Motor neuron (in vitro differentiated cells): ENCODE results near the gene GSTT2. TPM values are rescaled to one million over a fixed set of nuclear protein-coding genes. Genes with fewer than 3 reads are reported as not detected.
A peak's percentile ranks its signal among the peaks of the same experiment; 100 is the strongest.

ENCODE experiments used
- ATAC-seq, 8 experiments: fragments of 200-7000 bp; cut with Tn5 transposase; replicated peaks in 6 of 8; 2 replicates each; pipeline ENCODE4 v1.8.0; 2021; ENCODE audit warnings: mild to moderate bottlenecking in 8 of 8, moderate library complexity in 8 of 8
- H3K27ac ChIP-seq, 2 donors: fragments of 250-450 bp; sonication (Bioruptor Pico); 2 replicates each; pipeline ENCODE4 v1.9.0; 2021; ENCODE audit warnings: antibody characterized with exemption in 2 of 2, mild to moderate bottlenecking in 2 of 2, moderate library complexity in 1 of 2
- H3K4me1 ChIP-seq, 2 donors: fragments of 250-450 bp; sonication (Bioruptor Pico); replicated peaks in 1 of 2; 2 replicates each; pipeline ENCODE4 v1.6.1; 2021; ENCODE audit warnings: antibody characterized with exemption in 2 of 2, mild to moderate bottlenecking in 2 of 2, moderate library complexity in 1 of 2
- H3K4me3 ChIP-seq, 5 donors: fragments of 250-450 bp; sonication (Bioruptor Pico); 2 replicates each; pipeline ENCODE4 v1.9.0; 2021; ENCODE audit warnings: antibody characterized with exemption in 5 of 5, mild to moderate bottlenecking in 5 of 5, moderate library complexity in 4 of 5
- WGBS, 10 experiments: fragments of 450-650 bp; shearing (Covaris generic); methylation state at CpG; one replicate each; pipeline ENCODE4 v1.0.0; 2022; 5-methylcytosine and 5-hydroxymethylcytosine counted together
- in situ Hi-C, 9 experiments: fragments of 400-800 bp; cut with MboI; loops; one replicate each; pipeline ENCODE4 v1.15.0; 2021; ENCODE audit warnings: low sequenced_read_pairs in 9 of 9, low pct_unique_long_range_greater_than_20kb in 2 of 9; ENCODE audit not compliant: unreplicated experiment in 9 of 9
- total RNA-seq, 8 experiments: library from RNA; unstranded; fragments of 300-600 nt; gene quantifications; 2 replicates each; pipeline versions ENCODE4 v1.2.3 to v1.2.4, GENCODE V29; 2022

GSTT2 gene
- total RNA-seq, 8 experiments from 2014 or later: 4.3 TPM; not detected in 7

DNA sequence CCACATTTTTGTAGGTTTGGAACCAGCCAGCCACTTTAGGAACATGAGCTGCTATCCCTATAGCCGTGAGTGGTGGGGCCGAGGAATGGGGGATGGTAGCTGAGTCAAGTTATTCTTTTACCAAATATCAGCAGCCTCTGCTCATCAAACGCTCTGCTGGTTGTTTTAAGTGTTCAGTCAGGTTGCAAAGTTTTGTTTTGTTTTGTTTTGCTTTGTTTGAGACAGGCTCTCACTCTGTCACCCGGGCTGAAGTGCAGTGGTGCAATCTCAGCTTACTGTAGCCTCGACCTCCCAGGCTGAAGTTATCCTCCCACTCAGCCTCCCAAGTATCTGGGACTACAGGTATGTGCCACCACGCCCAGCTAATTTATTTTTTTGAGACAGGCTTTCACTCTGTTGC lies 45.5 kb downstream of the GSTT2 start:
- no peak overlapping the region for H3K4me3 ChIP-seq
- H3K4me1 ChIP-seq: peaks cover 0 to 3% of the 10 kb centered on the region in 2 donors
- WGBS, 10 experiments: 40 to 100% (median 67%) methylated on average over 1 to 6 of the region's 6 CpGs; no CpG with 5 or more reads in 3 of the 10 experiments
- H3K27ac ChIP-seq: no peak overlapping the region
- in situ Hi-C loops: no loop called here
- no peak for ATAC-seq

DNA sequence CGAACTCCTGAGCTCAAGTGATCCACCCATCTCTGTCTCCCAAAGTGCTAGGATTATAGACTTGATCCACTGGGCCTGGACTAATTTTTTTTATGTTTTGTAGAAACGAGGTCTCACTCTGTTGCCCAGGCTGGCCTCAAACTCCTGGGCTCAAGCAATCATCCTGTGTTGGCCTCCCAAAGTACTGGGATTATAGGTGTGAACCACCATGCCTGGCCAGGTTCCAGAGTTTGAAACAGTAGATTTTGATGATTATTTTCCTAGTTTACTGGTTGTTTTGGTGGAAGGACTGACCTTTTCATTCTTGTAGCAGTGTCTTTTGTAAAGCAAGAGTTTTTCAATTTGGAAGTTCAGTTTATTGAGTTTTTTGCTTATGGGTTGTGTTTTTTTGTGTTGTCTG lies 46.1 kb downstream of the GSTT2 start:
- Histone ChIP-seq H3K4me3 (no peak overlapping the region), H3K27ac (no peak overlapping the region), H3K4me1 (peaks cover 0 to 3% of the 10 kb centered on the region in 2 donors)
- WGBS, 10 experiments: 17 to 100% (median 100%) methylated on average over 1 to 2 of the region's 2 CpGs; no CpG with 5 or more reads in 5 of the 10 experiments
- in situ Hi-C loops: no loop called here
- ATAC-seq: no peak

DNA sequence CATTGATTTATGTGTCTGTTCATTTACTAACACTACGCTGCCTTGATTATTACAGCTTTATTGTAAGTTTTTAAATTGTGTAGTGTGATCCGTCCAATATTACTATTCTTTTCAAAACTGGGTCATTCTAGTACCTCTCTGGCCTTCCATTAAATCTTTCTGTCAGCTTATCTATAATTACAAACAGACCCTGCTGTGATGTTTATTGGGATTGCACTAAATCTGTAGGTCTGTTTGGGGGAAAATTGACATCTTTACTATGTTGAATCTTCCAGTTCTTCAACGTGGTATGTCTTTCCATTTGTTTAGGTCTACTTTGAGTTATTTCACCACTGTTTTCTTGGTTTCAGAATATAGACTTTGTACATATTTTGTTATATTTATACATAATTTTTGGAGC lies 46.8 kb downstream of the GSTT2 start:
- peaks cover 0 to 3% of the 10 kb centered on the region in 2 donors for H3K4me1 ChIP-seq
- no peak overlapping the region for H3K4me3 ChIP-seq
- no peak overlapping the region for H3K27ac ChIP-seq
- WGBS, 10 experiments: 40 to 93% (median 88%) methylated on average over 2 to 3 of the region's 3 CpGs
- ATAC-seq: no peak
- in situ Hi-C loops: no loop called here

DNA sequence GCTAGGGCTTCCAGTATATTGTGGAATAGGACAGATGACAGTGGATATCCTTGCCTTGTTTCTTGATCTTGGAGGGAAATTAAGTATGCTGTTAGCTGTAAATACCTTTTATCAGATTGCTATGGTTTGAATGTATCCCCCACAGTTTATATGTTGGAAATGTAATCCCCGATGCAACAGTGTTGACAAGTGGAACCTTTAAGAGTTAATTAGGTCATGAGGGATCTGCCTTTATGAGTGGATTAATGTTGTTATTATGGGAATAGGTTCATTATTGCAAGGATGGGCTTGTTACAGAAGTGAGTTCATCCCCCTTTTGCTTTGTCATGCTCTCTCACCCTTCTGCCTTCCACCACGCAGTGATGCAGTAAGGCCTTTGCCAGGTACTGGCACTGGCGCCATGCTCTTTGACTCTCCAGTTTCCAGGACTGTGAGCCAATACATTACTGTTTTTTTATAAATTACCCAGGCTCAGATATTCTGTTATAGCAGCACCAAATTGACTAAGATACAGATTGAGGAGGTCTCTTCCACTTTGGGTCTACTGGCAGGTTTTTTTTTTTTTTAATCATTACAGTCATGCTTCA lies 47.5 kb downstream of the GSTT2 start:
- H3K27ac ChIP-seq: no peak overlapping the region
- H3K4me1 ChIP-seq: peaks cover 0 to 3% of the 10 kb centered on the region in 2 donors
- peak in 2 of 8 experiments; percentile 44 to 53 for ATAC-seq
- H3K4me3 ChIP-seq: no peak overlapping the region
- in situ Hi-C loops: no loop called here
- WGBS, 10 experiments: 60 to 100% (median 100%) methylated on average over 1 to 3 of the region's 3 CpGs; no CpG with 5 or more reads in 1 of the 10 experiments

DNA sequence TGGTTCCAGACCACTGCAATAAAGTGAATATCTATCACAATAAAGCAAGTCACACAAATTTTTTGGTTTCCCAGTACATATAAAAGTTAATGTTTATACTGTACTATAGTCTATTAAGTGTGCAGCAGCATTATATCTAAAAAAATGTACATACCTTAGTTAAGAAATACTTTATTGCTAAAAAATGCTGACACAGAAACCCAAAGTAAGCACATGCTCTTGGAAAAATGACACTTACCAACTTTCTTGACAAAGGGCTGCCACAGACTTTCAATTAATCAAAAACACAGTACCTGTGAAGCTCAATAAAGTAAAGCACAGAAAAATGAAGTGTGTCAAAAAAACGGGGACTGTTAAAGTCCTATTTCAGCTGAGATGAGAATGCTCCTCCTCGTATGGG lies 48.1 kb downstream of the GSTT2 start:
- in situ Hi-C loops: no loop called here
- Histone ChIP-seq H3K4me3 (no peak overlapping the region), H3K4me1 (peaks cover 0 to 3% of the 10 kb centered on the region in 2 donors), H3K27ac (no peak overlapping the region)
- WGBS, 10 experiments: 50 to 93% (median 82%) methylated on average over 1 to 2 of the region's 2 CpGs; no CpG with 5 or more reads in 2 of the 10 experiments
- no peak for ATAC-seq

DNA sequence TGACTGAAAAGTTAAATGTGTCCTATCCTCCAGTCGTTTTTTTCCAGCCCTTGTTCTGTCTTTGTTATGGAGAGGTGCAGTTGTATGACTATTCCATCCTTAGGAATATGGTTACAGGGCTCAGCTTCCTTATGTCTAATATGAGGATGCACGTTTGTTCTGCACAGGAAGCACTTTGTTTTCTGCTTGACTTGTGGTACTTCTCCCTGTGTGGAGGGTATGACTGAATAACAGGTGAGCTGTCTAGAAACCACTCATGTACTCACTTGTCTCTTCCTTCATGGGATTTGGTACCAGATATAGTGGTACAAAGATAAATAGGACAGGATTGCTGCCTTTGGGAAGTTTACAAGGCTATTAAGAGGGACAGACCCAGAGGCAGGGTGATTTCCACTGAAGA lies 48.6 kb downstream of the GSTT2 start:
- Histone ChIP-seq H3K27ac (no peak overlapping the region), H3K4me3 (no peak overlapping the region), H3K4me1 (peaks cover 0 to 3% of the 10 kb centered on the region in 2 donors)
- in situ Hi-C loops: no loop called here
- 46 to 80% (median 54%) methylated on average over 1 to 2 of the region's 2 CpGs; no CpG with 5 or more reads in 4 of the 10 experiments for whole genome bisulfite sequencing, 10 experiments
- ATAC-seq: no peak

DNA sequence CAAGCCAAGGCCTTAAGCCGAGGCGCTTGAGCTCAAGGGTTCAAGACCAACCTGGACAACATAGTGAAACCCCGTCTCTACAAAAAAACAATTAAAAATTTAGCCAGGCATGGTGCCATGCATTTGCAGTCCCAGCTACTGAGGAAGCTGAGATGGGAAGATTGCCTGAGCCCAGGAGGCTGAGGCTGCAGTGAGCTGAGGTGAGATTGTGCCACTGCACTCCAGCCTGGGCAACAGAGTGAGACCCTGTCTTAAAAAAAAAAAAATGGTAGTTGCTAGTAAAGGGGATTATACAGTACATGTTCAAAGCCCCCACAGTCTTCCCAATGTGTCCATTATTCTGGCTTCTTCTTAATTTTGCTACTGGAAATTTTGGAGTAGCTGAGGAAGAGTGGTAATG lies 49.4 kb downstream of the GSTT2 start:
- Histone ChIP-seq H3K27ac (no peak overlapping the region), H3K4me1 (peaks cover 0 to 3% of the 10 kb centered on the region in 2 donors), H3K4me3 (no peak overlapping the region)
- ATAC-seq: no peak
- in situ Hi-C loops: no loop called here
- WGBS, 10 experiments: 92 to 100% (median 100%) methylated on average over 2 to 3 of the region's 3 CpGs; no CpG with 5 or more reads in 6 of the 10 experiments

DNA sequence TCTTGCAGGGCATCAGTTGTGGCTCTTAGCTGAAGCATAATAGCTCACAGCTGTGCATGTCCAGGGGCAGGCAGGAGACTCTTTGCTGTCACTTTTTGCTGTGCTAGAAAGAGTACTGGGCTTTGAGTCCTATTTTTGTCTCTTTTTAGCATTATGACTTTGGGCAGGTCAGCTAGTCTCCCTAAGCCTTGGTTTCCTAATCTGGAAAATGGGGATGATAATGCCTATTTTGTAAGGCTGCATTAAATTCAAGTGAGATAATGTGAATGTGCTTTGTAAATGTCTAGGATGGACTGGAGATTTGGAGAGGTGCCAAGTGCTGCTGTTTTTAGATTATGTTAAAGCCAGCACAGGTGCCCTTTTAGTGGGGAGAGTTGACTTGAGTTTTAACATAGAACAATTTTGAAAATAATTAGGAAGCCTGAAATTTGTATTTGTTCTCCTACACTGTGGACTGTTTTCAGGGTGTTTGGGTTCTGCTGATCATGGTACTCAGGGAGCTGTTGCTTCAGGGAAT lies 50.3 kb downstream of the GSTT2 start:
- no peak for ATAC-seq
- peaks cover 0 to 3% of the 10 kb centered on the region in 2 donors for H3K4me1 ChIP-seq
- no peak overlapping the region for H3K27ac ChIP-seq
- no peak overlapping the region for H3K4me3 ChIP-seq
- in situ Hi-C loops: no loop called here

Other genes starting within 250 kb of the GSTT2 start
- 10 to 100 TPM in 2 of 8 experiments, 1 to 10 TPM in 6; 5.7 to 11.1 (median 7.8) TPM for gene ZNF70, start 229.0 kb upstream of the GSTT2 start, total RNA-seq
- 1 to 10 TPM in 3 of 8 experiments, under 1 TPM in 3, not detected in 2; 0.71 to 1.7 (median 1.1) TPM for gene VPREB3, start 225.7 kb upstream of the GSTT2 start, total RNA-seq
- gene C22orf15, start 217.1 kb upstream of the GSTT2 start, total RNA-seq: 1 to 10 TPM in 6 of 8 experiments, under 1 TPM in 2; 0.15 to 5.1 (median 1.6) TPM
- gene CHCHD10, start 212.2 kb upstream of the GSTT2 start, total RNA-seq: 100 to 1,000 TPM in 2 of 8 experiments, 10 to 100 TPM in 6; 35.7 to 201 (median 54.1) TPM
- 10 to 100 TPM in 3 of 8 experiments, 1 to 10 TPM in 5; 1.4 to 35.0 (median 8.2) TPM for gene MMP11, start 207.3 kb upstream of the GSTT2 start, total RNA-seq
- 100 to 1,000 TPM in 4 of 8 experiments, 10 to 100 TPM in 4; 58.9 to 177 (median 101) TPM for gene SMARCB1, start 193.2 kb upstream of the GSTT2 start, total RNA-seq
- gene DERL3, start 141.1 kb upstream of the GSTT2 start, total RNA-seq: 1 to 10 TPM in 5 of 8 experiments, under 1 TPM in 3; 0.54 to 9.5 (median 1.9) TPM
- 10 to 100 TPM; 17.7 to 25.6 (median 22.3) TPM for gene SLC2A11, start 122.3 kb upstream of the GSTT2 start, total RNA-seq
- gene MIF, start 85.8 kb upstream of the GSTT2 start, total RNA-seq: 100 to 1,000 TPM; 658 to 944 (median 839) TPM
- 10 to 100 TPM in 1 of 8 experiments, 1 to 10 TPM in 3, under 1 TPM in 1, not detected in 3; 0.36 to 19.5 (median 3.3) TPM for gene GSTT2B, start 18.9 kb upstream of the GSTT2 start, total RNA-seq
- gene DDTL, start 13.2 kb upstream of the GSTT2 start, total RNA-seq: 10 to 100 TPM in 1 of 8 experiments, 1 to 10 TPM in 7; 1.7 to 10.5 (median 2.7) TPM
- 100 to 1,000 TPM in 7 of 8 experiments, 10 to 100 TPM in 1; 86.6 to 218 (median 126) TPM for gene DDT, start 5.7 kb upstream of the GSTT2 start, total RNA-seq
- under 1 TPM in 2 of 8 experiments, not detected in 6; 0.05 to 0.62 TPM for gene GSTT4, start 25.3 kb downstream of the GSTT2 start, total RNA-seq
- 10 to 100 TPM; 23.0 to 64.0 (median 43.3) TPM for gene CABIN1, start 31.2 kb downstream of the GSTT2 start, total RNA-seq
- gene SUSD2, start 201.4 kb downstream of the GSTT2 start, total RNA-seq: 1 to 10 TPM in 5 of 8 experiments, under 1 TPM in 3; 0.22 to 7.6 (median 1.3) TPM